OCI-LY3 (cell line): ENCODE measurements around the gene CACNA1E.

Source experiments
- H2AFZ ChIP-seq: fragments of 200-600, 300-600 bp; shearing (Covaris generic); 2 replicates; pipeline ENCODE4 v1.6.0; 2014; ENCODE audit warnings: antibody characterized with exemption, low read depth, low read length
- H3K27ac ChIP-seq: fragments of 200-600, 300-600 bp; sonication (generic); 2 replicates; pipeline ENCODE4 v1.5.1; 2014; ENCODE audit warnings: mild to moderate bottlenecking, low read length, moderate library complexity, mixed read lengths
- H3K27me3 ChIP-seq: fragments of 200-600, 300-600 bp; sonication (generic); 2 replicates; pipeline ENCODE4 v1.6.1; 2014; ENCODE audit warnings: low read depth, low read length, mixed read lengths
- H3K36me3 ChIP-seq: fragments of 200-600, 300-600 bp; sonication (generic); replicated peaks from 2 replicates; pipeline ENCODE3; 2014; ENCODE audit warnings: low read depth, low read length, mixed read lengths
- H3K4me1 ChIP-seq: fragments of 300-600, 200-600 bp; sonication (generic); 2 replicates; pipeline ENCODE4 v1.6.1; 2014; ENCODE audit warnings: low read length, mixed read lengths
- H3K4me2 ChIP-seq: fragments of 200-600, 300-600 bp; sonication (generic); 2 replicates; pipeline ENCODE4 v1.6.1; 2014; ENCODE audit warnings: low read length, mixed read lengths
- H3K4me3 ChIP-seq: fragments of 300-600, 200-600 bp; sonication (generic); 2 replicates; pipeline ENCODE4 v1.5.1; 2014; ENCODE audit warnings: antibody characterized with exemption, mild to moderate bottlenecking, low read length, moderate library complexity
- H3K79me2 ChIP-seq: fragments of 300-600, 200-600 bp; shearing (Covaris generic); 2 replicates; pipeline ENCODE4 v1.6.1; 2014; ENCODE audit warnings: mild to moderate bottlenecking, low read length, mixed read lengths
- H3K9ac ChIP-seq: fragments of 300-600, 200-600 bp; shearing (Covaris generic); 2 replicates; pipeline ENCODE4 v1.6.0; 2014; ENCODE audit warnings: mild to moderate bottlenecking, low read length, moderate library complexity
- H3K9me3 ChIP-seq: fragments of 200-600, 300-600 bp; shearing (Covaris generic); 2 replicates; pipeline ENCODE4 v1.6.1; 2014; ENCODE audit warnings: low read length, mixed read lengths; ENCODE audit not compliant: insufficient read depth
- H4K20me1 ChIP-seq: fragments of 200-600, 300-600 bp; sonication (generic); 2 replicates; pipeline ENCODE4 v1.6.1; 2016; ENCODE audit warnings: low read length, mixed read lengths; ENCODE audit not compliant: insufficient read depth
- CTCF ChIP-seq: fragments of 200-600, 300-600 bp; sonication (generic); IDR thresholded peaks from 2 replicates; pipeline ENCODE4 v1.5.1; 2014; ENCODE audit warnings: antibody characterized with exemption, low read length, low read depth
- EZH2phosphoT487 ChIP-seq: fragments of 200-600 bp; shearing (Covaris generic); IDR thresholded peaks from 2 replicates; pipeline ENCODE4 v1.6.1; 2018; ENCODE audit warnings: antibody characterized with exemption, mixed run types, low read depth

CACNA1E gene

GRCh38 chr1:181772714-181773113 is 289.4 kb downstream of the CACNA1E start:
- H3K79me2 ChIP-seq = no peaks in the 10 kb centered on the region
- H3K4me3 ChIP-seq = no peak overlapping the region
- no peaks in the 10 kb centered on the region for H4K20me1 ChIP-seq
- no peak overlapping the region for H3K27ac ChIP-seq
- no peak overlapping the region for H3K9ac ChIP-seq
- no peak overlapping the region for H2AFZ ChIP-seq
- peaks cover 25% of the 10 kb centered on the region for H3K27me3 ChIP-seq
- no peaks in the 10 kb centered on the region for H3K36me3 ChIP-seq
- H3K4me2 ChIP-seq = no peak overlapping the region
- H3K9me3 ChIP-seq = no peaks in the 10 kb centered on the region
- TF ChIP-seq EZH2phosphoT487 = no peak
- no peak for TF ChIP-seq CTCF
- H3K4me1 ChIP-seq = no peaks in the 10 kb centered on the region

GRCh38 chr1:181776044-181776443 is 292.7 kb downstream of the CACNA1E start:
- TF ChIP-seq EZH2phosphoT487 (no peak), CTCF (no peak)
- no peaks in the 10 kb centered on the region for H3K36me3 ChIP-seq
- H2AFZ ChIP-seq = no peak overlapping the region
- H3K27ac ChIP-seq = no peak overlapping the region
- no peaks in the 10 kb centered on the region for H3K79me2 ChIP-seq
- no peaks in the 10 kb centered on the region for H4K20me1 ChIP-seq
- no peaks in the 10 kb centered on the region for H3K9me3 ChIP-seq
- H3K4me3 ChIP-seq = no peak overlapping the region
- peaks cover 14% of the 10 kb centered on the region for H3K27me3 ChIP-seq
- no peaks in the 10 kb centered on the region for H3K4me1 ChIP-seq
- no peak overlapping the region for H3K9ac ChIP-seq
- H3K4me2 ChIP-seq = no peak overlapping the region

- Histone ChIP-seq H3K27ac (no peak overlapping the region), H3K4me1 (no peaks in the 10 kb centered on the region), H3K27me3 (peaks cover 17% of the 10 kb centered on the region), H2AFZ (no peak overlapping the region), H3K9me3 (no peaks in the 10 kb centered on the region), H3K4me3 (no peak overlapping the region), H3K36me3 (no peaks in the 10 kb centered on the region), H3K9ac (no peak overlapping the region), H3K4me2 (no peak overlapping the region), H4K20me1 (no peaks in the 10 kb centered on the region), H3K79me2 (no peaks in the 10 kb centered on the region)
- TF ChIP-seq CTCF (no peak), EZH2phosphoT487 (no peak)
Observed at GRCh38 chr1:181777286-181777685, 294.0 kb downstream of the CACNA1E start.

- H3K4me2 ChIP-seq = no peak overlapping the region
- no peak overlapping the region for H3K27ac ChIP-seq
- TF ChIP-seq EZH2phosphoT487 (no peak), CTCF (no peak)
Observed at GRCh38 chr1:181777812-181778211, 294.5 kb downstream of the CACNA1E start.

More at GRCh38 chr1:181777812-181778211, 294.5 kb downstream of the CACNA1E start:
- no peak overlapping the region for H2AFZ ChIP-seq
- H3K27me3 ChIP-seq = peaks cover 17% of the 10 kb centered on the region
- no peak overlapping the region for H3K9ac ChIP-seq
- no peaks in the 10 kb centered on the region for H3K36me3 ChIP-seq
- H3K9me3 ChIP-seq = no peaks in the 10 kb centered on the region
- no peak overlapping the region for H3K4me3 ChIP-seq
- H3K79me2 ChIP-seq = no peaks in the 10 kb centered on the region
- H3K4me1 ChIP-seq = no peaks in the 10 kb centered on the region
- no peaks in the 10 kb centered on the region for H4K20me1 ChIP-seq
